DMS 273 treated with DMSO at 0.1 percent for 48 hours (cell line): ENCODE measurements around the gene NFATC2.

Experiments
- DNase-seq: peaks from one replicate; lab custom pipeline; 2025; lab: John Stamatoyannopoulos, UW

The NFATC2 gene

GRCh38 chr20:51450984-51451383, 91.5 kb downstream of the NFATC2 start:
- no peak for DNase-seq

- DNase-seq = no peak
Measured at GRCh38 chr20:51450221-51450712, 92.3 kb downstream of the NFATC2 start.

- no peak for DNase-seq
Measured at GRCh38 chr20:51449498-51450220, 92.9 kb downstream of the NFATC2 start.

DNA sequence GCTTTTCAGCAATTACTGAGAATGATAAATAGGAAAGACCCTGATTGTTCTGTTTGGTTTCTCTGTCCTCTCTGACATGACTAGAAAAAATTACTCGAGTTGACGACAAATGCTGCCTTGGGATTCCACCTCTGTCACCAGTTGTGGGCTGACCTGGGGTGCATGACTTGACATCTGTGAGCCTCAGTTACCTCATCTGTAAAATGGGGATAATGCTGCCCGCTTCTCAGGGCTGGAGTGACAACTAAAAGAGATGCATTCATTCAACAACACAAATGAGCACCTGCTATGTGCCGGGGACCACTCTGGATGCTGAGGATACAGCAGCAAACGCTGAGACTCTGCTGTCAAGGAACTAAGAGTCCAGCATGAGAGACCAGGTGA, 94.8 kb downstream of the NFATC2 start:
- no peak for DNase-seq

GRCh38 chr20:51447097-51447764, 95.3 kb downstream of the NFATC2 start:
- DNase-seq = no peak

GRCh38 chr20:51446656-51447055, 95.9 kb downstream of the NFATC2 start:
- no peak for DNase-seq

- DNase-seq = no peak
Measured at GRCh38 chr20:51446230-51446629, 96.3 kb downstream of the NFATC2 start.

GRCh38 chr20:51445591-51445990, 96.9 kb downstream of the NFATC2 start:
- no peak for DNase-seq

DNA sequence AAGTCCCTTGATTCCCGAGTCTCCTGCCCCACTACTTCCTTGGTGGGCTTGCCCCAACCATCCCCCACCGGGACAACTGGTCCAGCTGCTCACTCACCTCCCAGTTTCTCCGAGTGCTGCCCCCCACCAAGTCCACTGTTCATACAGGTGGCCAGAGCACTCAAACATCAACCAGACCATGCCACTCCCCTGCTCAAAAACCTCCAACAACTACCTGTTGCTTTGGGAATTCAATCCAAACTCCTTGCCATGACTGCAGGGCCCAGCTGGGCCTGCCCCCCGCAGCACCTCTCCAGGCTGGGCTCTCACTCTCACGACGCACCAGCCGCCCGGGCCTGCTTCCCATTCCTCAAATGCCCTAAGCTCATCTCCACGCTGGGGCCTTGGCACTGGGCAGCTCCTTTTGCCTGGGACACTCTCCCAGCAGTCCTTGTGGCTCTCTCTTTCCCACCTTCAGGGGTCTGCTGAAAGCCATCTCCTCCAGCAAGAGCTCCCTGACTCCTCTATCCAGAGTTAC, 97.5 kb downstream of the NFATC2 start:
- DNase-seq = no peak

- DNase-seq = no peak
Measured at GRCh38 chr20:51444467-51444866, 98.1 kb downstream of the NFATC2 start.

- DNase-seq = no peak
Measured at GRCh38 chr20:51442602-51443001, 99.9 kb downstream of the NFATC2 start.

- no peak for DNase-seq
Measured at GRCh38 chr20:51440589-51440988, 101.9 kb downstream of the NFATC2 start.

DNA sequence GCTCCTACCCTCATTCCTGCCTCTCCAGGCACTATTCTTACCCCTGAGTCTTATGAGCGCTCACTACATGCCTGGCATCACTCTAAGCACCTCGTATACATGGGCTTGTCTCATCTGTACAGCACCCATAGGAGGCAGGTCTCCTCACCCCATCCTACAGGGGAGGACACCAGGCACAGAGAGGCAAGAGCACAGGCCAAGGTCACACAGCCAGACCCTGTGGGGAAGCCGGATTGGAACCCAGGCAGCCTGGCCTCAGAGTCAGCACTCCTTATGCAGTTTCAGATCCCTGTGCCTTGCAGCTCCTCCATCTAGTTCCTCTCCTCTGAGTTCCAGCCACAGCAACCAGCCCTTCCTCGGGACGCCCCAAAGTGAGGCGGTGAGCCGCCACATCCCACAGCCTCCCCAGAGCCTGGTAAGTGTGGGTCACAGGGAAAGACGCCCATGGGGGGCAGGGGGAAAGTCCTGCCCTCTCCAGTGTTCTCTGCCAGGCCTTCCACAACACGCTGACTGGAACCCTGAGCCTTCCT, 103.3 kb downstream of the NFATC2 start:
- DNase-seq = no peak

- DNase-seq = no peak
Measured at GRCh38 chr20:51438136-51438535, 104.4 kb downstream of the NFATC2 start.

- no peak for DNase-seq
Measured at GRCh38 chr20:51437182-51437924, 105.2 kb downstream of the NFATC2 start.

DNA sequence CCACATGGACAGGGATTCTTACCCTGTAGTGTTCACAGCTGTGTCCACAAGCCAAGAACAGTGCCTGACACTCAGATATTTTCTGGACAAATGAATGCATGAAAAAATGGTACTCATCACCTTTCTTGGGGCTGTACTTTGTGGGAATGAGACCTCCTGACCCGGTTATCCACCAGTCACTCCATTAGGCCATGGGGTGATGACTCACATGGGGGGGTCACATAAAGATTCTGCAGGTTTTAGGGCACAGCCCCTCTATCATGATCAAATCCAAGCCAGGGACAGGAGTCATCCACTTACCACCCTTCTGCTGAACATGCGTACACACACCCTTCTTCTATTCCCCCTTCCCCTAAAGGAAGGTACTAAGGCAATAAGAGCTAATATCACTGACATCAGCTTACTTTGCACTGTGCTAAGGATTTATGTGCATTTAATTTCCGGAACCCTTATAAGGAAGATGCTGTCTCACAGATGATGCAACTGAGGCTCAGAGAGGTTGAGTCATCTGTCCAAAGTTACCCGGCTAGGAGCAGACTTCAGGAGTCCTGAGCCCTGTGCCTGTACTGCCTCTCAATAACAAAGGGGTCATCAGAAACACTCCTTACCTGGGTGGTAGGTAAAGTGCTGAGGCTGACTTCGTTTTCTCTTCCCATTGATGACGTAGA, 107.8 kb downstream of the NFATC2 start:
- no peak for DNase-seq

DNA sequence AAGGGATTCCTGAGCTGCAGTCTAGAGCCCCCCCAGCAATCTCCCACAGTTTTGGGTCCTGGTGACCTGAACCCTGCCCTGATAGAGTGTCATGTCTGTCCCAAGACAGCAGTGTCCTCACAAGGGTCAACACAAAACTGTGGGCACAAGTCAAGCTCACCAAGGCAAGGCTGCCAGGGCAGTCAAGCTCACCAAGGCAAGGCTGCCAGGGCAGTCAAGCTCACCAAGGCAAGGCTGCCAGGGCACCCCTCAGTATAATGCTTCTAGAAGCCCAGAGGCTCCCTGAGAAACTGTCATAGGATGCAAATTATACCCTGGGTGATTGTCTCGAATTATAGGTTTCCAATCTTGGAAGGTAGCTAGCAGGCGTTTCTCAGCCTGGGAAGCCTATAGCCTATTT, 108.5 kb downstream of the NFATC2 start:
- no peak for DNase-seq

GRCh38 chr20:51432875-51433274, 109.6 kb downstream of the NFATC2 start:
- no peak for DNase-seq

DNA sequence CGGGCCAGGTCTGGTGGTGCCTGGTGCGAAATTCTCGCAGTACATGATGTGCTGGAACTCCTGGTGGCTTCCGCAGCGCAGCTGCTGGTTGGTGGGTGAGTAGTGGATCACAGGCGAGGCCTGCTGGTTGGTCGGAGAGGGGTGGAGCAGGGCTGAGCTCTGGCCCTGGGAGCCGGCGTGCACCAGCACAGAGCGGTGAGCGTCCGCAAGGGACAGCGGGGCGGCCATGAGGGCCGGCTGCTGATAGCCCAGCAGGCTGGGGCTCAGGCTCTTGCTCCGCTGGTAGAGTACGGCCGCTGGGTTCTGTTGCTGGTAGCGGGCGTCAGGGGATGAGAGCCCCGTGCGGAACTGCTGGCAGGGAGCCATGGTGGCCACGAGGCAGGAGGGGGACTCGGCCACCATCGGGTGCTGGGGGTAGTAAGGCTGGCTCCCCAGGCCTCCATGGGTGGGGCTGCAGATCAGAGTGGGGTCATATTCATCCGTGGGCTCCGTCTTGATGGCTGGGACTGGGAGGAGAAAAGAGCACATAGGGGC, 110.2 kb downstream of the NFATC2 start:
- DNase-seq = no peak

DNA sequence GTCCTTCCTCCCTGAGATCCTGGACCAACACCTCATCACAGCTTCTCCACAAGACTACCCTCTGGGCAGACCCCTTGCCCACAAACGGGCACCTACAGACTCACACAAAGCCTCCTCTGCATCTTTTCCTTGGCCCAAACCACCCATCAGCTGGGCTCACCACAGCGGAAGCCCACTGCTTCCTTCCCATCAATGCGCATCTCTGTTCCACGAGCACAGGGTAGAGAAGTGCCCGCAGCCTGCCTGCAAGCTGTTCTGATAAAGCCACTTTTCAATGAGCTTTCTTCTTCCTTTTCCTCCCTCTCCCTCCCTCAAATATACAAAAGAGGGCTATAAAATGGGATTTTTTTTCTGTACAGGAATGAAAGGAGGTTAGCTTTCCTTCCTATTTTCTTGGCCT, 111.2 kb downstream of the NFATC2 start:
- DNase-seq = no peak

- DNase-seq = no peak
Measured at GRCh38 chr20:51430198-51430950, 112.1 kb downstream of the NFATC2 start.
